IMR-90 (cell line): ENCODE measurements around the gene OARD1.
A peak's percentile ranks its signal among the peaks of the same experiment; 100 is the strongest.

Experiments used
- CEBPB ChIP-seq: IDR thresholded peaks from 2 replicates; pipeline ENCODE4 v1.6.1; 2012; ENCODE audit warnings: low read depth, low read length, improper control_type of control experiment
- CTCF ChIP-seq: conservative IDR thresholded peaks from 2 replicates; pipeline ENCODE4 v1.5.1; 2012; ENCODE audit warnings: mild to moderate bottlenecking, low read depth, low read length, improper control_type of control experiment
- POLR2A ChIP-seq: IDR thresholded peaks from 2 replicates; pipeline ENCODE4 v1.6.1; 2012; ENCODE audit warnings: mild to moderate bottlenecking, low read depth, low read length

GRCh38 chr6:41085182-41085581 is 13.0 kb upstream of the OARD1 start:
- TF ChIP-seq POLR2A (no peak), CEBPB (peak; percentile 62; the same call in 1 of the 2 replicates), CTCF (no peak)
